Keratinocyte (primary cell): ENCODE data around the gene MLLT10.

Experiments used
- EZH2 ChIP-seq: IDR thresholded peaks from one replicate; pipeline ENCODE4 v1.6.1; 2012; ENCODE audit warnings: inconsistent platforms, mild to moderate bottlenecking, low read length, moderate library complexity
- TF ChIP-seq, protein P1 (sequence below), 3 experiments: IDR thresholded peaks in 1 of 3; conservative IDR thresholded peaks in 1 of 3; optimal IDR thresholded peaks in 1 of 3; 2 replicates in 2 of 3; 3 replicates in 1 of 3; pipeline versions ENCODE3 to v1.5.1; 2011; ENCODE audit warnings: low read length in 3 of 3, mild to moderate bottlenecking in 3 of 3, moderate library complexity in 2 of 3, control low read depth in 1 of 3, inconsistent platforms in 1 of 3; ENCODE audit not compliant: insufficient read depth in 2 of 3; ENCODE audit errors: extremely low read depth in 1 of 3

DNA sequence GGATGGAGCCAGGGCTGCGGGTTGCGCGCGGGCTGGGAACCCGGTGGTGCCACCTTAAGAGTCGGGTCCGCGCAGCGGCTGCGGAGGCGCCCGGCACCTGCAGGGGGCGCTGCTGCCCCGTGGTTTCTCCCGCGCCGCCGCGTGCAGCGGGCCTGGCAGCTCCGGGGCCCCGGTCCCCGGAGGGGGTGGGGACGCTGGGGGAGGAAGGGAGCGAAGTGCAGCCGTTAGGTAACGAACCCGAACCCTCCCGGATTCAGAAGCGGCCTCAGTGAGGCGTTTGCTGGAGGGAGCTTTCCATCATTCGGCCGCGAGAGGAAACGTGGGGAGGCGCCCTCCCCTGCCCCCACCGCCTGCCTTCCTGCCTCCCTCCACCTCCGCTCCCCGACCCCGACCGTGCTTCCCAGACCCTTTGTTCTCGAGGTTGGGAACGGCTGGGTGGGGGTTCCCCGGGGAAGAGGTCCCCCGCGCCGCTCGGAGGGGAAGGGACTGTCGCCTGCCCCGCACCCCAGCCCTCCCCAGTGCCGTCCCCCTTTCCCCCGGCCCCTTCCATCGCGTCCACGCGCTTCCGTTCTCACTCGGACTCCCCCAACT, 38.2 kb upstream of the MLLT10 start:
- TF ChIP-seq, protein P1, sequence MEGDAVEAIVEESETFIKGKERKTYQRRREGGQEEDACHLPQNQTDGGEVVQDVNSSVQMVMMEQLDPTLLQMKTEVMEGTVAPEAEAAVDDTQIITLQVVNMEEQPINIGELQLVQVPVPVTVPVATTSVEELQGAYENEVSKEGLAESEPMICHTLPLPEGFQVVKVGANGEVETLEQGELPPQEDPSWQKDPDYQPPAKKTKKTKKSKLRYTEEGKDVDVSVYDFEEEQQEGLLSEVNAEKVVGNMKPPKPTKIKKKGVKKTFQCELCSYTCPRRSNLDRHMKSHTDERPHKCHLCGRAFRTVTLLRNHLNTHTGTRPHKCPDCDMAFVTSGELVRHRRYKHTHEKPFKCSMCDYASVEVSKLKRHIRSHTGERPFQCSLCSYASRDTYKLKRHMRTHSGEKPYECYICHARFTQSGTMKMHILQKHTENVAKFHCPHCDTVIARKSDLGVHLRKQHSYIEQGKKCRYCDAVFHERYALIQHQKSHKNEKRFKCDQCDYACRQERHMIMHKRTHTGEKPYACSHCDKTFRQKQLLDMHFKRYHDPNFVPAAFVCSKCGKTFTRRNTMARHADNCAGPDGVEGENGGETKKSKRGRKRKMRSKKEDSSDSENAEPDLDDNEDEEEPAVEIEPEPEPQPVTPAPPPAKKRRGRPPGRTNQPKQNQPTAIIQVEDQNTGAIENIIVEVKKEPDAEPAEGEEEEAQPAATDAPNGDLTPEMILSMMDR (optimal IDR thresholded peaks at IDR 0.05 in 1 of 3, IDR thresholded peaks at IDR 0.05 in 1 of 3, conservative IDR thresholded peaks at IDR 0.05 in 1 of 3; ENCODE audit: extremely low read depth in 1 of 3, insufficient read depth in 2 of 3, low read length in 3 of 3): peak; percentile 74 to 90 (median 83)
- TF ChIP-seq EZH2: no peak
